ENCODE results near the gene TMPRSS9.
A peak's percentile ranks its signal among the peaks of the same experiment; 100 is the strongest.

The TMPRSS9 gene

GRCh38 chr19:2359992-2360685 is at the start of gene TMPRSS9:
TMPRSS9 (plus strand) TSS chr19:2360265; CDS start chr19:2389786, 29,521 bp downstream.
- no peak for DNase-seq

GRCh38 chr19:2311093-2311492 is 49.0 kb upstream of the TMPRSS9 start:
- no peak for DNase-seq

- no peak for DNase-seq
Observed at GRCh38 chr19:2312820-2313501, 47.1 kb upstream of the TMPRSS9 start.

GRCh38 chr19:2315121-2315817 is 44.8 kb upstream of the TMPRSS9 start:
- no peak for DNase-seq

GRCh38 chr19:2315818-2316353 is 44.2 kb upstream of the TMPRSS9 start:
- DNase-seq: no peak

- DNase-seq: no peak
Observed at GRCh38 chr19:2317300-2317699, 42.8 kb upstream of the TMPRSS9 start.

GRCh38 chr19:2317756-2318155 is 42.3 kb upstream of the TMPRSS9 start:
- DNase-seq: no peak

GRCh38 chr19:2318923-2319322 is 41.1 kb upstream of the TMPRSS9 start:
- no peak for DNase-seq

- no peak for DNase-seq
Observed at GRCh38 chr19:2319551-2319950, 40.5 kb upstream of the TMPRSS9 start.

- DNase-seq: no peak
Observed at GRCh38 chr19:2320049-2320448, 40.0 kb upstream of the TMPRSS9 start.

GRCh38 chr19:2320939-2321338 is 39.1 kb upstream of the TMPRSS9 start:
- no peak for DNase-seq

- DNase-seq: no peak
Observed at GRCh38 chr19:2321565-2322283, 38.3 kb upstream of the TMPRSS9 start.

- no peak for DNase-seq
Observed at GRCh38 chr19:2323707-2324106, 36.4 kb upstream of the TMPRSS9 start.

- DNase-seq: no peak
Observed at GRCh38 chr19:2324220-2324948, 35.7 kb upstream of the TMPRSS9 start.

GRCh38 chr19:2325281-2326046 is 34.6 kb upstream of the TMPRSS9 start:
- no peak for DNase-seq

- DNase-seq: no peak
Observed at GRCh38 chr19:2326699-2327360, 33.2 kb upstream of the TMPRSS9 start.

- peak; percentile 81 for DNase-seq
Observed at GRCh38 chr19:2327773-2328400, 32.2 kb upstream of the TMPRSS9 start.

- peak; percentile 96 for DNase-seq
Observed at GRCh38 chr19:2328401-2329148, 31.5 kb upstream of the TMPRSS9 start, which contains the start of the genes LSM7 and SPPL2B. LSM7 (minus strand) TSS chr19:2328586; CDS start chr19:2328566, 20 bp downstream. SPPL2B (plus strand) TSS chr19:2328684; CDS start chr19:2328710, 26 bp downstream.

- DNase-seq: no peak
Observed at GRCh38 chr19:2329149-2329478, 31.0 kb upstream of the TMPRSS9 start.

GRCh38 chr19:2329501-2329916 is 30.6 kb upstream of the TMPRSS9 start:
- DNase-seq: no peak

Measured in activated CD8-positive, alpha-beta memory T cell treated with anti-CD3 and anti-CD28 coated beads for 24 hours (primary cell).